IMR-90 (cell line): ENCODE measurements around the gene AOX1. TPM values are rescaled to one million over a fixed set of nuclear protein-coding genes. Genes with fewer than 3 reads are reported as not detected.

Experiments used
- ATAC-seq: fragments of 200-7000 bp; cut with Tn5 transposase; 2 replicates; pipeline ENCODE4 v1.9.1; 2020; ENCODE audit warnings: low read depth, mild to moderate bottlenecking, moderate library complexity
- BruUV-seq: library from RNA; stranded (reverse); fragments of 400-500 nt; replicated peaks from 2 replicates; lab custom pipeline; 2021; lab: Mats Ljungman, UMichigan
- CTCF ChIA-PET: fragments of 300-600 bp; formaldehyde crosslinking; extraction: SDS; loops from one replicate; lab custom pipeline; 2021; ENCODE audit warnings: antibody characterized with exemption; lab: Yijun Ruan, JAX
- POLR2A ChIA-PET: fragments of 300-600 bp; sonication (Branson Sonifier 250); formaldehyde crosslinking; loops from one replicate; lab custom pipeline; 2022; ENCODE audit warnings: antibody characterized with exemption; ENCODE audit not compliant: unreplicated experiment; lab: Charles Lee
- DNase-seq: peaks from one replicate; pipeline ENCODE4 v3.0.0; 2013
- H2AFZ ChIP-seq: replicated peaks from 2 replicates; pipeline ENCODE3; 2013; ENCODE audit warnings: low read length, mild to moderate bottlenecking; ENCODE audit not compliant: poor library complexity
- H2AK5ac ChIP-seq: 2 replicates; pipeline ENCODE4 v1.6.1; 2013; ENCODE audit warnings: low read depth, low read length, inconsistent platforms
- H2AK9ac ChIP-seq: replicated peaks from 2 replicates; pipeline ENCODE3; 2013; ENCODE audit warnings: mild to moderate bottlenecking, low read depth, low read length, moderate library complexity; ENCODE audit not compliant: poor library complexity
- H2BK120ac ChIP-seq: 2 replicates; pipeline ENCODE4 v1.6.1; 2013; ENCODE audit warnings: low read depth, low read length, inconsistent platforms
- H2BK15ac ChIP-seq: 3 replicates; pipeline ENCODE4 v1.6.1; 2013; ENCODE audit warnings: low read depth, low read length, inconsistent platforms
- H2BK20ac ChIP-seq: 2 replicates; pipeline ENCODE4 v1.6.1; 2013; ENCODE audit warnings: low read depth, mild to moderate bottlenecking, inconsistent platforms, low read length, moderate library complexity
- H2BK5ac ChIP-seq: 2 replicates; pipeline ENCODE4 v1.6.1; 2013; ENCODE audit warnings: mild to moderate bottlenecking, low read depth, low read length, inconsistent platforms; ENCODE audit not compliant: poor library complexity, severe bottlenecking
- H3K14ac ChIP-seq: replicated peaks from 2 replicates; pipeline ENCODE4 v1.6.1; 2013; ENCODE audit warnings: low read depth, low read length, inconsistent platforms
- H3K18ac ChIP-seq: 2 replicates; pipeline ENCODE4 v1.6.1; 2013; ENCODE audit warnings: low read depth, low read length, control low read depth
- H3K23ac ChIP-seq: 2 replicates; pipeline ENCODE4 v1.6.1; 2013; ENCODE audit warnings: low read depth, low read length, inconsistent platforms
- H3K27ac ChIP-seq: 2 replicates; pipeline ENCODE4 v1.5.1; 2013; ENCODE audit warnings: mild to moderate bottlenecking, control low read depth, low read length; ENCODE audit not compliant: insufficient read depth
- H3K27me3 ChIP-seq: 2 replicates; pipeline ENCODE4 v1.6.1; 2013; ENCODE audit warnings: low read length; ENCODE audit not compliant: control insufficient read depth, insufficient read depth
- H3K36me3 ChIP-seq: 2 replicates; pipeline ENCODE4 v1.6.1; 2013; ENCODE audit warnings: low read length, mixed read lengths; ENCODE audit not compliant: control insufficient read depth, insufficient read depth
- H3K4ac ChIP-seq: 2 replicates; pipeline ENCODE4 v1.6.1; 2013; ENCODE audit warnings: low read depth, low read length, inconsistent platforms
- H3K4me1 ChIP-seq: 2 replicates; pipeline ENCODE4 v1.6.1; 2013; ENCODE audit warnings: low read length, mixed read lengths; ENCODE audit not compliant: control insufficient read depth, insufficient read depth
- H3K4me2 ChIP-seq: 2 replicates; pipeline ENCODE4 v1.6.1; 2013; ENCODE audit warnings: low read depth, mild to moderate bottlenecking, control low read depth, low read length, moderate library complexity
- H3K4me3 ChIP-seq: 2 replicates; pipeline ENCODE4 v1.5.1; 2013; ENCODE audit warnings: low read depth, mild to moderate bottlenecking, control low read depth, low read length, moderate library complexity; ENCODE audit not compliant: insufficient read depth
- H3K56ac ChIP-seq: 2 replicates; pipeline ENCODE4 v1.6.1; 2013; ENCODE audit warnings: low read length, inconsistent platforms; ENCODE audit not compliant: insufficient read depth; ENCODE audit errors: extremely low read depth
- H3K79me1 ChIP-seq, 2 experiments: 2 replicates each; pipeline ENCODE4 v1.6.1; 2013; ENCODE audit warnings: low read length in 2 of 2, inconsistent platforms in 1 of 2, low read depth in 1 of 2
- H3K9ac ChIP-seq: 2 replicates; pipeline ENCODE4 v1.6.1; 2013; ENCODE audit warnings: low read depth, low read length, control low read depth
- H3K9me1 ChIP-seq: 2 replicates; pipeline ENCODE4 v1.6.1; 2013; ENCODE audit warnings: low read length, inconsistent platforms; ENCODE audit not compliant: insufficient read depth
- H3K9me3 ChIP-seq: 2 replicates; pipeline ENCODE4 v1.6.1; 2013; ENCODE audit warnings: low read length; ENCODE audit not compliant: control insufficient read depth, insufficient read depth
- H4K20me1 ChIP-seq: 2 replicates; pipeline ENCODE4 v1.6.1; 2013; ENCODE audit warnings: low read length, inconsistent platforms; ENCODE audit not compliant: insufficient read depth
- H4K5ac ChIP-seq: 2 replicates; pipeline ENCODE4 v1.6.1; 2013; ENCODE audit warnings: mild to moderate bottlenecking, low read depth, low read length, control low read depth
- H4K8ac ChIP-seq, 2 experiments: 2 replicates each; pipeline ENCODE4 v1.6.1; 2013; ENCODE audit warnings: low read depth in 2 of 2, low read length in 2 of 2, control low read depth in 1 of 2, inconsistent platforms in 1 of 2
- H4K91ac ChIP-seq: 2 replicates; pipeline ENCODE4 v1.6.1; 2013; ENCODE audit warnings: low read depth, low read length, inconsistent platforms; ENCODE audit not compliant: insufficient read depth
- CHD1 ChIP-seq: IDR thresholded peaks from 2 replicates; pipeline ENCODE4 v1.6.1; 2012; ENCODE audit warnings: low read depth, low read length, improper control_type of control experiment
- FOS ChIP-seq: fragments of 150-350 bp; IDR thresholded peaks from 2 replicates; pipeline ENCODE4 v1.6.1; 2016; ENCODE audit warnings: low read depth, low read length
- MAFK ChIP-seq: IDR thresholded peaks from 2 replicates; pipeline ENCODE4 v1.6.1; 2012; ENCODE audit warnings: low read depth, low read length, improper control_type of control experiment
- MAZ ChIP-seq: IDR thresholded peaks from 2 replicates; pipeline ENCODE4 v1.6.1; 2012; ENCODE audit warnings: low read depth, mild to moderate bottlenecking, low read length, improper control_type of control experiment, moderate library complexity, borderline replicate concordance
- MXI1 ChIP-seq: IDR thresholded peaks from 2 replicates; pipeline ENCODE4 v1.6.1; 2012; ENCODE audit warnings: low read depth, mild to moderate bottlenecking, low read length, moderate library complexity, borderline replicate concordance
- NFE2L2 ChIP-seq: fragments of 150-350 bp; IDR thresholded peaks from 2 replicates; pipeline ENCODE4 v1.6.1; 2016; ENCODE audit warnings: low read depth, mild to moderate bottlenecking, low read length
- RAD21 ChIP-seq: IDR thresholded peaks from 2 replicates; pipeline ENCODE4 v1.6.1; 2012; ENCODE audit warnings: low read length, improper control_type of control experiment
- RCOR1 ChIP-seq: IDR thresholded peaks from 2 replicates; pipeline ENCODE4 v1.6.1; 2012; ENCODE audit warnings: mild to moderate bottlenecking, low read length, improper control_type of control experiment; ENCODE audit not compliant: insufficient replicate concordance
- SMC3 ChIP-seq: fragments of 150-350 bp; IDR thresholded peaks from 2 replicates; pipeline ENCODE4 v1.6.1; 2016; ENCODE audit warnings: low read depth, mild to moderate bottlenecking, antibody characterized with exemption, low read length, moderate library complexity
- WGBS, 2 experiments: methylation state at CpG; one replicate each; pipeline versions ENCODE4 v1.1.5 to v1.1.7; 2013; ENCODE audit warnings: missing lambda C conversion rate in 2 of 2; ENCODE audit not compliant: insufficient read length in 1 of 2; ENCODE audit errors: extremely low coverage in 2 of 2; 5-methylcytosine and 5-hydroxymethylcytosine counted together
- dilution Hi-C: fragments of 300-500 bp; cut with HindIII; formaldehyde crosslinking; loops from one replicate; pipeline ENCODE4 v1.14.3; 2018; ENCODE audit warnings: low sequenced_read_pairs; ENCODE audit not compliant: unreplicated experiment
- in situ Hi-C: fragments of 300-500 bp; cut with MboI; formaldehyde crosslinking; loops from 3 replicates; pipeline ENCODE4 v1.14.3; 2019; ENCODE audit warnings: low sequenced_read_pairs, inconsistent platforms, mixed read lengths
- intact Hi-C: fragments of 100-400 bp; cut with micrococcal nuclease; formaldehyde crosslinking; loops from 2 replicates; pipeline ENCODE4 v1.10.0; 2022
- polyA plus RNA-seq, 3 experiments: library from polyadenylated mRNA; depleted of rRNA; stranded (reverse); fragments of >200 nt; gene quantifications; 2 replicates each; pipeline ENCODE4 v1.2.3, GENCODE V29; 2012; ENCODE audit warnings: low replicate concordance in 1 of 3
- total RNA-seq: library from RNA; depleted of rRNA; stranded (reverse); fragments of >200 nt; gene quantifications from 2 replicates; pipeline ENCODE4 v1.2.3, GENCODE V29; 2012

The AOX1 gene
- total and polyA plus RNA-seq, 2 of the 4 experiments (the other 2 are of a cell fraction), result 21.7 to 59.9 TPM

GRCh38 chr2:200617156-200618053, 31.6 kb downstream of the AOX1 start:
- Histone ChIP-seq H3K4me2 (no peak overlapping the region), H4K91ac (peak overlapping the region; percentile 49; the same call in 1 of the 2 replicates), H3K27ac (no peak overlapping the region), H3K56ac (no peak overlapping the region), H3K4ac (peak overlapping the region; percentile 8), H4K5ac (peak overlapping the region; percentile 64), H2BK15ac (peak overlapping the region; percentile 33; the same call in 1 of the 3 replicates), H3K9me1 (peaks cover 7% of the 10 kb centered on the region), H3K27me3 (no peaks in the 10 kb centered on the region), H3K4me3 (no peak overlapping the region), H3K79me1 (no peaks in the 10 kb centered on the region), H2AK5ac (peak overlapping the region; percentile 49; the same call in 1 of the 2 replicates), H3K9me3 (no peaks in the 10 kb centered on the region), H2BK120ac (peak overlapping the region; percentile 25), H3K23ac (0 out of 2 replicates have a peak overlapping the region, but pooled peaks have one; percentile 24), H3K18ac (peak overlapping the region; percentile 62; the same call in 1 of the 2 replicates), H2BK5ac (peak overlapping the region; percentile 34), H3K9ac (no peak overlapping the region), H4K8ac (peak overlapping the region; percentile 27 to 46; a peak in 1 of 4 replicates), H3K36me3 (no peaks in the 10 kb centered on the region), H2AK9ac (no peak overlapping the region), H4K20me1 (no peaks in the 10 kb centered on the region), H2BK20ac (peak overlapping the region; percentile 55; the same call in 1 of the 2 replicates), H2AFZ (peak overlapping the region; percentile 11), H3K14ac (0 out of 2 replicates have a peak overlapping the region, but pooled peaks have one; percentile 31), H3K4me1 (peaks cover 14% of the 10 kb centered on the region)
- ATAC-seq (no peak), DNase-seq (no peak)
- intact Hi-C loops (loop anchor here (1.0 to 10.0 kb wide), 2 partner anchors 86 to 197 kb away; partner anchors contain the start of gene BZW1), in situ Hi-C loops (no loop called here), dilution Hi-C loops (no loop called here)
- POLR2A ChIA-PET, result no interaction called here
- WGBS, 2 experiments, result no CpG with 5 or more reads among the region's 6 CpGs
- BruUV-seq, result no TSS peak
- CTCF ChIA-PET, result interaction anchor here (0.9 to 2.4 kb wide), 3 partner anchors 17 to 118 kb away, joined by 3 to 6 read pairs (median 3); no protein-coding TSS in a partner anchor
- TF ChIP-seq SMC3 (no peak), MXI1 (no peak), MAFK (no peak), RAD21 (no peak), NFE2L2 (no peak), RCOR1 (no peak), CHD1 (no peak), FOS (no peak), MAZ (no peak)
